ENCODE measurements around the gene MYO3A.

GRCh38 chr10:25944771-25945170, 10.7 kb downstream of the MYO3A start:
- TF ChIP-seq CTCF (IDR thresholded peaks at IDR 0.05) (no peak), EZH2 (IDR thresholded peaks at IDR 0.05; ENCODE audit: borderline replicate concordance, insufficient read depth, low read depth, low read length, poor library complexity, severe bottlenecking) (no peak)

Data from B cell (primary cell).